GM23248 (cell line): ENCODE measurements around the gene SLC2A6.

ENCODE experiments used
- EZH2 ChIP-seq: fragments of 200-600 bp; sonication (generic); IDR thresholded peaks from 2 replicates; pipeline ENCODE4 v1.6.1; 2018; ENCODE audit warnings: antibody characterized with exemption, mild to moderate bottlenecking; ENCODE audit not compliant: insufficient read depth, poor library complexity, severe bottlenecking
- EZH2phosphoT487 ChIP-seq: fragments of 200-600 bp; sonication (generic); IDR thresholded peaks from 2 replicates; pipeline ENCODE4 v1.6.1; 2018; ENCODE audit warnings: antibody characterized with exemption, moderate library complexity, mild to moderate bottlenecking, low read depth; ENCODE audit not compliant: insufficient read depth

DNA sequence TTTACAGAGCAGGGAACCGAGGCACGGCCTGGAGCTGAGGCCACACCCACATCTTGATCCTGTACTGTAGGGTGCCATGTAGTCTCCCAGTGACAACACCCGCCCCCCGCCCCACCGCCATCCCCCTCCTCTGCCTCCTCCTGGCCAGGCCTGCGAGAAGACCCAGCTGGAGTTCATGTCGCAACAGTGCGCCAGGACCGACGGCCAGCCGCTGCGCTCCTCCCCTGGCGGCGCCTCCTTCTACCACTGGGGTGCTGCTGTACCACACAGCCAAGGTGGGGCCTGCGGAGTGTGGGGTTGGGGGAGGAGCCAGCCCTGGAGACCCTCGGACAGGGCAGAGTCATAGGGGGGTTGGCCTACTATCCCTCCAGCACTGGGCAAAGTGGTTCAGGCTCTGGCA is 42.2 kb downstream of the SLC2A6 start:
- TF ChIP-seq EZH2 (no peak), EZH2phosphoT487 (no peak)
